HFF-Myc (cell line): ENCODE data around the gene GRM8.

ENCODE experiments used
- DNase-seq: peaks from one replicate; pipeline ENCODE4 v3.0.0-alpha.2; 2011; ENCODE audit warnings: low read depth; ENCODE audit errors: extremely low read depth
- H3K4me3 ChIP-seq: replicated peaks from 2 replicates; pipeline ENCODE4 v1.5.1; 2011; ENCODE audit warnings: low read depth, mild to moderate bottlenecking, control low read depth, low read length
- CTCF ChIP-seq: IDR thresholded peaks from 2 replicates; pipeline ENCODE4 v1.5.1; 2012; ENCODE audit warnings: mild to moderate bottlenecking, low read depth, low read length, control low read depth; ENCODE audit errors: missing control alignments

The GRM8 gene

GRCh38 chr7:126493801-126494200, 758.9 kb downstream of the GRM8 start:
- H3K4me3 ChIP-seq: no peak overlapping the region
- TF ChIP-seq CTCF: no peak
- DNase-seq: no peak

DNA sequence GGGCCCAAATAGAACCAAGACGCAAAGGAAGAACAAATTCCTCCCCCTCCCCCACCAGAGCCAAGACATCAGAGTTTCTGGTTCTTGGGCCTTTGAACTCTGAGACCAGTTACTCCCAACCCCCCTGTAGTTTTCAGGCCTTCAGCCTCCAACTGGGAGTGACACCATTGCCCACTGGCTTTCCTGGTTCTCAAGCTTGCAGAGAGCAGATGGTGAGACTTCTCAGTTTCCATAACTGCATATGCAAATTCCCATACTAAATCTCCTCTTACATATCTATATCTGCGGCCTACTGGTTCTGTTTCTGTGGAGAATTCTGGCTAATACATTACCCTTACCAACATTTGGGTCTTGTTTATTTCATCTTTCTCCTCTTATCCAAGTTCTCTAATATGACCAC, 762.9 kb downstream of the GRM8 start:
- no peak overlapping the region for H3K4me3 ChIP-seq
- no peak for DNase-seq
- no peak for TF ChIP-seq CTCF

DNA sequence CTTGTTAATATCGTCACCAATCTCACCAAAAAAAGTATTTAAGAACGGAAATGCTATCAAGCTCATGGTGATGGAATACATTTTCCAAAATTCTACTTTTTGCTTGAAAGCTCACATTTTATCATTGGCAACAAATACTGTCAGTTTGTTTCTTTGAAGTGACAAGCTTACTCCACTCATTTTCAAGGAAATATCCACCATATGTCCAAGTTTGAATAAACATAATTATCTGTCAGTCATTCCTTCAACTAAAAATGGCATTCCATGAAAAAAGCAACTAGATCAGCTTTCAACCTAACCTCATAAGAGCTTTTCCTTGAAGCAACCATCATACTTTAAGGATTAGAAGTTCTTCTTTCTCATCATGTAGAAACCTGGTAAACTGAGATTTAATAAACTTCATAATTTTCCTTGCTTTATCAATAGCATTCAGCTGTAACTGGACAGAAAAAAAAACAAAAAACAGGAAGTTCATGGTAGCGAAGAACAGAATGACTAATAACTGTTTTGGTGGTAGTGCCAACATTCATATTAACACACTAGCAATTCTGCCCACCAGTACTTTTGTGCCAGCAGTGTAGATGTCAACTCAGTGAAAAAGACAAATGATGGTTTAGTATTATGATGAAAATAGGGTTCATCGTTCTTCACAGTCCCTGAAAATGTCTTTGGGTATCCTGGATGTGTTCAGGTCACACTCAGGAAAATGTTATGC, 764.9 kb downstream of the GRM8 start:
- no peak overlapping the region for H3K4me3 ChIP-seq
- DNase-seq: no peak
- no peak for TF ChIP-seq CTCF

DNA sequence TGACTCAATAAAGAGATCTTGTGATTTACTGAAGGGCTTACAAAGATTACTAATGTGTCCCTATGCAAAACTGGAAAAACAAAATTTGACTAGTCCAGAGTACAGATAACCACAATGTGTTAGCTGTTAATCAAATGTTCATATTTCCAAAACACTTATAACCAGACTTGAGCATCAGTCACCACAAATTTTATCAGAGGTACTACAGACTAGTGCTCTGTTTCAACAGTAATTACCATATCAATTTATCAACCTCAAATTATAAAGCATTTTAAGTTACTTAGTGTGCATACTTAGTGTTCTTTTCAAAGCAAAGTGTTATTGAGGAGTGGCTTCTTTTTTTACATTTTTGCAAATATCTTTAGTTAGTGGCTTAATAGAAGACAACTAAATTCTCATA, 765.9 kb downstream of the GRM8 start:
- TF ChIP-seq CTCF: no peak
- H3K4me3 ChIP-seq: no peak overlapping the region
- no peak for DNase-seq

GRCh38 chr7:126485791-126486190, 767.0 kb downstream of the GRM8 start:
- H3K4me3 ChIP-seq: no peak overlapping the region
- no peak for TF ChIP-seq CTCF
- DNase-seq: no peak

GRCh38 chr7:126483972-126484371, 768.8 kb downstream of the GRM8 start:
- DNase-seq: no peak
- TF ChIP-seq CTCF: no peak
- H3K4me3 ChIP-seq: no peak overlapping the region

- TF ChIP-seq CTCF: no peak
- no peak for DNase-seq
- H3K4me3 ChIP-seq: no peak overlapping the region
These were observed 779.9 kb downstream of the GRM8 start for GRCh38 chr7:126472825-126473224.
